ENCODE measurements around the gene C9orf78. TPM values are rescaled to one million over a fixed set of nuclear protein-coding genes. Genes with fewer than 3 reads are reported as not detected.
A peak's percentile ranks its signal among the peaks of the same experiment; 100 is the strongest.

The C9orf78 gene
- total and polyA plus RNA-seq, 9 of the 15 experiments (the other 6 are each of a cell fraction or from before 2014, with no cell fraction given): 94.6 to 266 (median 202) TPM

DNA sequence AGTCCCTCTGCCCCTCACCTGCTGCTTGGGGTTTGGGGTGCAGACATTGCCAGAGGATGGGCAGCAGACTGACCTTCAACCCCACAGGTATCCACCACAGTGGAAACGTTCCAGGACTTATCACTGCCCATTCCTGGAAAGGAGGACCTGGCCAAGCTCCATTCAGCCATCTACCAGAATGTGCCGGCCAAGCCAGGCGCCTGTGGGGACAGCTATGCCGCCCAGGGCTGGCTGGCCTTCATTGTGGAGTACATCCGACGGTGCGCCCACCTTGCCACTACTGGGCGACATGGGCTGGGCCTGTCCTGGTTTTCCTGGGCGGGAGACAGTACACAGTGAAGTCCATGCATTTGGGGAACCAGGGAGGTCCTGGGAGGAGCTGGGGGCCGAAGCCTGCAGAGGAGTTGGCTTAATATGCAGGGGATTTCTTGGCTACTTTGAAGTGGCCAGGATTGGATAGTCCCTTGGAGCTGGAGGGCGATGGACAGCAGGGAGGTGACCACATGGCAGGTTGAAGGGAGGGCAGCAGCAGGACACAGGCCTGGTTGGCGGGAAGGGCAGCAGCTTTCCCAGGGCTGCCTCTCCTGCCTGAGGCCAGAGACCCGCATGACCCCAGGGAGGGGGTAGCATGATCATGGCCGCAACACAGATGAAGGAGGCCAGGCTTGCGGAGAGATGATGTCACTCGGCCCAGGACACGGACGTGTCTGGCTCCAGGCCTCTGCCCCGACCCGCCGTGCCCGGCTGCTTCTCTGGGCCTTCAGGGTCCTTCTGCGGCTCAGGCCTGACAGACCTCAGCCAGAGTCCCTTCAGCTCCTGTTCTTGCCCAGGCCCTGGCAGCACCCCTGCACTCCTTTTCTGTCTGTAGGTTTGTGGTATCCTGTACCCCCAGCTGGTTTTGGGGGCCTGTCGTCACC, 34.8 kb upstream of the C9orf78 start (continued):
- TF ChIP-seq, protein P1, sequence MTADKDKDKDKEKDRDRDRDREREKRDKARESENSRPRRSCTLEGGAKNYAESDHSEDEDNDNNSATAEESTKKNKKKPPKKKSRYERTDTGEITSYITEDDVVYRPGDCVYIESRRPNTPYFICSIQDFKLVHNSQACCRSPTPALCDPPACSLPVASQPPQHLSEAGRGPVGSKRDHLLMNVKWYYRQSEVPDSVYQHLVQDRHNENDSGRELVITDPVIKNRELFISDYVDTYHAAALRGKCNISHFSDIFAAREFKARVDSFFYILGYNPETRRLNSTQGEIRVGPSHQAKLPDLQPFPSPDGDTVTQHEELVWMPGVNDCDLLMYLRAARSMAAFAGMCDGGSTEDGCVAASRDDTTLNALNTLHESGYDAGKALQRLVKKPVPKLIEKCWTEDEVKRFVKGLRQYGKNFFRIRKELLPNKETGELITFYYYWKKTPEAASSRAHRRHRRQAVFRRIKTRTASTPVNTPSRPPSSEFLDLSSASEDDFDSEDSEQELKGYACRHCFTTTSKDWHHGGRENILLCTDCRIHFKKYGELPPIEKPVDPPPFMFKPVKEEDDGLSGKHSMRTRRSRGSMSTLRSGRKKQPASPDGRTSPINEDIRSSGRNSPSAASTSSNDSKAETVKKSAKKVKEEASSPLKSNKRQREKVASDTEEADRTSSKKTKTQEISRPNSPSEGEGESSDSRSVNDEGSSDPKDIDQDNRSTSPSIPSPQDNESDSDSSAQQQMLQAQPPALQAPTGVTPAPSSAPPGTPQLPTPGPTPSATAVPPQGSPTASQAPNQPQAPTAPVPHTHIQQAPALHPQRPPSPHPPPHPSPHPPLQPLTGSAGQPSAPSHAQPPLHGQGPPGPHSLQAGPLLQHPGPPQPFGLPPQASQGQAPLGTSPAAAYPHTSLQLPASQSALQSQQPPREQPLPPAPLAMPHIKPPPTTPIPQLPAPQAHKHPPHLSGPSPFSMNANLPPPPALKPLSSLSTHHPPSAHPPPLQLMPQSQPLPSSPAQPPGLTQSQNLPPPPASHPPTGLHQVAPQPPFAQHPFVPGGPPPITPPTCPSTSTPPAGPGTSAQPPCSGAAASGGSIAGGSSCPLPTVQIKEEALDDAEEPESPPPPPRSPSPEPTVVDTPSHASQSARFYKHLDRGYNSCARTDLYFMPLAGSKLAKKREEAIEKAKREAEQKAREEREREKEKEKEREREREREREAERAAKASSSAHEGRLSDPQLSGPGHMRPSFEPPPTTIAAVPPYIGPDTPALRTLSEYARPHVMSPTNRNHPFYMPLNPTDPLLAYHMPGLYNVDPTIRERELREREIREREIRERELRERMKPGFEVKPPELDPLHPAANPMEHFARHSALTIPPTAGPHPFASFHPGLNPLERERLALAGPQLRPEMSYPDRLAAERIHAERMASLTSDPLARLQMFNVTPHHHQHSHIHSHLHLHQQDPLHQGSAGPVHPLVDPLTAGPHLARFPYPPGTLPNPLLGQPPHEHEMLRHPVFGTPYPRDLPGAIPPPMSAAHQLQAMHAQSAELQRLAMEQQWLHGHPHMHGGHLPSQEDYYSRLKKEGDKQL (CRISPR knock-in tag; IDR thresholded peaks at IDR 0.05; ENCODE audit: borderline replicate concordance): no peak
- TF ChIP-seq MEF2A (IDR thresholded peaks at IDR 0.05; ENCODE audit: control insufficient read depth, low read depth, low read length): no peak
- TF ChIP-seq SRSF7 (optimal IDR thresholded peaks at IDR 0.05; ENCODE audit: low read depth, low read length): no peak
- no peak for TF ChIP-seq ZBTB9 (CRISPR knock-in tag; IDR thresholded peaks at IDR 0.05)
- no peak for TF ChIP-seq RBM34 (IDR thresholded peaks at IDR 0.05; ENCODE audit: borderline replicate concordance, insufficient read depth, low read length)
- TF ChIP-seq POLR2G (IDR thresholded peaks at IDR 0.05; ENCODE audit: low read depth, low read length): peak; percentile 80
- no peak for TF ChIP-seq ATF3 (IDR thresholded peaks at IDR 0.05)
- TF ChIP-seq ATF3 (CRISPR knock-in tag; conservative IDR thresholded peaks at IDR 0.05): no peak
- TF ChIP-seq REST (IDR thresholded peaks at IDR 0.05; ENCODE audit: borderline replicate concordance): no peak
- TF ChIP-seq REST (CRISPR knock-in tag; IDR thresholded peaks at IDR 0.05; ENCODE audit: low read depth): no peak
